HG02571 (cell line): ENCODE measurements around the gene VAMP3.
"Not testable (repeated sequence)": the region's sequence is repeated elsewhere in the genome, so short reads cannot be mapped to it uniquely, and the experiment has no call there.

ENCODE experiments used
- ATAC-seq: cut with Tn5 transposase; IDR thresholded peaks from one replicate; pipeline ENCODE4 v1.9.1; 2021; ENCODE audit warnings: mild to moderate bottlenecking, moderate library complexity; ENCODE audit not compliant: unreplicated experiment

The VAMP3 gene

DNA sequence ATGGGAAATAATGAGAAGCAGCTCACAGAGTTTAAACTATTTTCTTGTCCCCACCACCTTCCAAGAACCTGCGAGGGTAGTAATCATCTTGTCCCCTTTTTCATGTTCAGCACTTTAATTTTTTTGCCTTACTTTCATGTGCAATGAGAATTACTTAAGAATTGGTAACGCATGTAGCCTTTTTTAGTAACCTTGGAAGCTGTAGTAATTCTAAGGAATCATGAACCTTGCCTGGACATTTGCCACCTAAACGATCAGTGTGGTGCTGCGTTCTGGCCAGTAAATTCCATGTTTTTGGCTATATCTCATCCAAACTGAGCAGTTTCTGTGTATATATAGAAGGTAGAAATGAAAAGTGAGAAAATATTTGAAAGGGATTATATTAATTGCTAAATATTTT, 3.9 kb upstream of the VAMP3 start:
- ATAC-seq: no peak

- no peak for ATAC-seq
Measured at GRCh38 chr1:7768583-7768982, 2.5 kb upstream of the VAMP3 start.

DNA sequence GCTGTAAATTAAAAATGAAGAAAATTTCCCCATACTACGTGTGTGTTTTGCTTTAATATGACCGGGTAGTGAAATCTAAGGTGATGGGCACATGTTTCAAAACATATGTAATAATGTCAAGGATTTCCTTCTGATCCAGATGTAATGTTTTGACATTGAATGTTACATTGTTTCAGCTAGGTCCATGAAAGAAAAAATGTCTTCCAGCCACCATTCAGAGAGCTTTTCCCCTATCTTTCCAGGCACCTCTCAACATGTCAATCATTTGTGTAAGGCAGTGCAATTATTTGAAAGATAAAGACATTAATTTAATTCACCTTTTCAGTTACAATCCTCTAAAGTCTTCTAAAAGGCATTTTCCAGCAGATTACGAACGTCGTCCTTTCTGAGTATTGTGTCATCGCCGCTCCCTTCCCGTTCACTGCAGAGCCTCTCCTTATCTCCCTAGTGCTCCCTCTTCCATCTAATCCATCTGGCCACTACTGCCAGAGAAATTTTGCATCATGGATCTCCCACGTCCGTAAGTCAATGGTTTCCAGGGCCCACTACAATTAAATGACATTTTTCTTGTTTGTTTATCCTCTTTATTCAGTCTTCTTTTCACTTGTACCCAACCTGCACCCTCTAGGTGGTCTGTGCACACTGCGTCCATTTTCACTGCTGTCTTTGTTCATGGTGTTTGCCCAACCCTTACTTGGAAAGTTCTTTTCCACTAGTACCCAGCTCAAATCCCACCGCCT, 1.3 kb upstream of the VAMP3 start:
- ATAC-seq: no peak

- ATAC-seq: no peak
Measured at GRCh38 chr1:7770669-7770996, 463 bp upstream of the VAMP3 start.

DNA sequence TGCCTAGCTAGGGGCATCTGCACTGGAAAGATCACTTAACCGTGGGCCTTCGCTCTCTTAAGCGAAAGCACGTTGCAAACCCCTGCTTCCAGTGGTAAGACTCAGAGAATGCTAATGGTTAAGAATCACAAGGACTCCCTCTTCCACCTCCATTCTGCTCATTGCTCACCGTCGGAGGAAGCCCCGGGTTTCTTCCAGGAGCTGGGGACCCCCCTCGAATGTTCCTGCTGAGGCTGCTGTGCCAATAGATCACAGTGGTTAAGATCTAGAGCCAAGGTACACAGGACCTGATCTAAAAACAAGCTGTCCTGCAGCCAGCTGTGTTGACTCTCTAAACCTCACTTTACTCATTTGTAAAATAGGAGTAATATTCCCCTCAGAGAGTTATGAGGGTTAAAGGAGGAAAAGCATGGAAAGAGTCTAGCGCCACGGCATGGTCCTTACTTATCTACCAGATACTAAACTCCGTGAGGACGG, 765 bp downstream of the VAMP3 start:
- no peak for ATAC-seq

DNA sequence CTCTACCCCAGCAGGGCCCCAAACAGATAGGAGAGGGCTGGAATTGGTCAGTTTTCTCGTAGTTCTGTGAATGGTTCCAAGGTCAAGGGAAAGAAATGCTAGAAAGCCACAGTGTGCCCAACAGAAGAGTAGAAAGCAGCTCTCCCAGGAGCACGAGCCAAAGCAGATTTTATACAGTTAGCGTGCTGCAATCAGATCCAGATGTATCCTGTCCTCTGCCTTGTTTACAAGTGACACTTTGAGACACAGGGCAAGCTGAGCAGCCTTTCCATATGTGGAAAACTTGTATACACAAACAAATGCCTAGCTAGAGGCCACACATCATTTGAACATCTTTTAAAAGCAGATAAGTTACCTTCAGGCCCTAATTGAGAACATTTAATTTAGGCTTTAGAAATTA, 6.5 kb downstream of the VAMP3 start:
- ATAC-seq: no peak

GRCh38 chr1:7778133-7778628, 7.1 kb downstream of the VAMP3 start:
- ATAC-seq: no peak

DNA sequence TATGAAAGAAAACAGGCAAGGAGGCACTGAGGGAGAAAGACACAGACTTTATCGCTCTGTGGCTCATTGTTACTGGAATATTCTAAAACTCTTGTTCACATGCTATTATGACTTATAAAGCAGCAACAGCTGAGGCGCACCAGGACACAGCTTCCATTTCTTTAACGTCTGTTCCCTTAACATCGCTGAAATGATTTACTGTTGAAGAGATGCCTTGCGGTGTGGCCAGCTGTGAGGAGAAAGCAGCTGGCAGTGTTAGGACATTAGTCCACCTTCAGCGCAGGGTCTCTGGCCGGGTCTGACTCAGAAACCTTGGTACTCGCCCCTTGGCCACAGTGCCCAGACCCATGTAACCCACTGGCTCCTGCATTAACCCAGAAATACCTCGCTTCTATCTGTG, 9.9 kb downstream of the VAMP3 start:
- ATAC-seq: no peak

DNA sequence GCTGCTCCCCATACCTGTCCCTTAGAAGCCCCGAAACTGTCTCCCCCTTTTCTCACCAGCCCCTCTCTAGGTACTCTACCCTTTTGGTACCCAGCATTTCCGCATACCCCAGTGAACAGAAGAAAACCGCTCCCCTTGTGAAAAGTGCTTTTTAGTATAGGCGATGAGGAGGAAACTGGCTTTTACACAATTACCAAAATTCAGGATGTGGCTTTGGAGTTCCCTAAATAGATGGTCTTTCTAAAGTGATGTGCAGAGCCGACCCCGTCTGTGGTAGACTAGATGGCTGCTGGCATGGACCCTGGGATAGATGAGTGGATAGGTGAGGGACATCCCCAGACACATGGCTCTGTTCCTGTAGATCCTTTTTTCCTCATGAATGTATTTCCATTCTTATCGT, 10.4 kb downstream of the VAMP3 start:
- ATAC-seq: no peak

DNA sequence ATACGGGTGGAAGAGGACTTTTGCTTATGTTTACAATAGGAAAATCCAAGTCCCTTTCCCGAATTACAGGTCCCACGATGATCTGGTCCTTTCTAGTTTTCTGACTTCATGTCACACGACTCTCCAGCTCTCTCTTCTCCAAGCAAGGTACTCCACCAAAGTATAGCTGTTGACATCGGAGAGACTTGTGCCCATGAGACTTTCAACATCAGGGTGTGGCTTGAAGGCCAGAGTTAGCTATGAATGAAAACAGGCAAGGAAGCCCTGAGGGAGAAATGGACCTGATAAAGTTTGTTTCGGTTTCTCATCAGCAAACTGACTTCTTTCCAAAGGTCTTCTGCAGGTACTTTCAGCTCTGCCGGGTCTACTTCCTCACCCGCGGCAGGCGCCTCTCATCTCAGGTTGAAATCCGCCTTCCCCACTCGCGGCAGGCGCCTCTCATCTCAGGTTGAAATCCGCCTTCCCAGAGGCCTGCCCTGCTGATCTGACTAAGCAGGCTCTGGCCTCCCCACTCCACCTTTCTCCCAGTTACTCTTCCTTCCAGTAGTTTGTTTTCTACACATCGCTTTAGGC, 10.9 kb downstream of the VAMP3 start:
- no peak for ATAC-seq

DNA sequence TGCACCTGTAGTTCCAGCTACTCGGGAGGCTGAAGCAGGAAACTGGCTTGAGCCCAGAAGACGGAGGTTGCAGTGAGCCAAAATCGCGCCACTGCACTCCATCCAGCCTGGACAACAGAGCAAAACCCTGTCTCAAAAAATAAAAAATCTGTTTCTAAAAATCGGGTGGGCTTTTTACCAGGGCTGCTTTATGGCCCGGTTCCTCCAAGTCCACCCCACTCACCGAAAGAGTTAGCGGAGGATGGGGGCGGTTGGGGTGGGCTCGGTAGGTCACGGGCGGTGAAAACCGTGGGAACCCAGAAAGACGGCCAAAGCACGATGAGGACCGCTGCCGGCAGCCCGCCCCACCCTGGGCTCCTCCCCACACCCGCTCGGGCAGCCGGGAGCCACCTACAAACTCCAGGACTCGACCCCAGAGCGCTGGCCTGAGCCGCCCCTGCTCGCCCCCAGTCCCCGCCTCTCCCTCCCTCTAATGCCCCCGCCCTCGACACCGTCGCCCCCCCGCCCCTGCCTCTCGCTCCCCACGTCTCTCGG, 12.1 kb downstream of the VAMP3 start:
- no peak for ATAC-seq

DNA sequence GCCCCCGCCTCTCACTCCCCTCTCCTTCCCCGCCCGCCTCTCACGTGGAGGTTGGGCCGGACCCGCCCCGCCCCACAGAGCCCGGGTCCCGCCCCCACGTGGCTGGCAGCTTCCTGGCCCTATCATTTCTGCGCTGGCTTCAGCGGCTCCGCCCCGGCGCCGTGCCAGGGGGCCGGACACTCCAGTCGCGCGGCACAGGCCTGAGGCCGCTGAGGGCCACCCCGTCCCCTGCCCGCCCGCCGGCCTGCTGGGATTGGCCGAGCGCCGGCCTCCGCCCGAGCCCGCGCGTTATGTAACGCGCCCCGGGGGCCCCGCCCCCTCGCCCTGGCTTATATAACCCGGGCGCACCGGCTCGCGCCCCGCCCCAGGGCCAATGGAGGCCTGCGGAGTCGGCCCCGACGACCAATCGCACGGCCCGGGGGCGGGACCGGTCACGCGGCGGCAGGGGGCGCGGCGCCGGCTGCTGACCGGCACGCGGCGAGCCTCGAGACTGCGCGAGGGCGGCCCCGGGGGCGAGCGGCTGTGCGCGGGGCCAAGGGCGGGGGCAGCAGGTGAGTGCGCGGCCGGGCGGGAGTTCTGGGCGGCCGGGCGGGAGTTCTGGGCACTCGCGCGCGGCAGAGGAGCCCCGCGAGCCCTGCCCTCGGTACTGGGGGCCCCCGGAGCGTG, 12.9 kb downstream of the VAMP3 start, which contains the start of gene PER3:
TSS of gene PER3 (plus strand) at position 466 of the 666 bp plus-strand sequence. CDS start 587 bp downstream, outside the sequence.
- ATAC-seq: peak; percentile 90

- no peak for ATAC-seq
Measured at GRCh38 chr1:7784492-7785071, 13.5 kb downstream of the VAMP3 start.

- ATAC-seq: no peak
Measured at GRCh38 chr1:7785108-7785507, 14.0 kb downstream of the VAMP3 start.

- ATAC-seq: no peak
Measured at GRCh38 chr1:7786795-7787194, 15.7 kb downstream of the VAMP3 start.

GRCh38 chr1:7789828-7790227, 18.7 kb downstream of the VAMP3 start:
- no peak for ATAC-seq

GRCh38 chr1:7791027-7791426, 19.9 kb downstream of the VAMP3 start:
- ATAC-seq: not testable (repeated sequence)

DNA sequence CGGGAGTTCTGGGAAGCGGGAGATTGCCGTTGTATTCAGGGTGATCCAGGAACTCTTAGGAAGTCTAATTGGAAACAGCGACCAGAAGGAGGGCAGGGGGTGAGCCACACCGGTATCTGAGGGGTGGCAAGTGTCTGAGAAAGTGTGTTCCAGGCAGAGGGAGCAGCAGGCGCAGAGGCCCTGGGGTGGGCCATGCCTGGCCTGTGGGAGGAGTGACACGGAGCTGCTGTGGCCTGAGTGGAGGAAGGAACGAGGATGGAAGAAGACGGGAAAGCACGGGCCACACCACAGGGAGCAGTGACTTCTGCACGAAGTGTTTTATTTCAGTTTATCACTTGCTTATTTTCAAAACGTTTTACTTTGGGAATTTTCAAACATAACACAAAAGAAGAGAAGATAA, 24.3 kb downstream of the VAMP3 start:
- ATAC-seq: no peak

- ATAC-seq: no peak
Measured at GRCh38 chr1:7805460-7805859, 34.4 kb downstream of the VAMP3 start.

GRCh38 chr1:7808253-7808844, 37.3 kb downstream of the VAMP3 start:
- no peak for ATAC-seq

GRCh38 chr1:7809742-7810141, 38.6 kb downstream of the VAMP3 start:
- ATAC-seq: no peak
